ENCODE measurements around the gene MRPL24. TPM values are rescaled to one million over a fixed set of nuclear protein-coding genes. Genes with fewer than 3 reads are reported as not detected.
A peak's percentile ranks its signal among the peaks of the same experiment; 100 is the strongest.

Gene MRPL24
- total and polyA plus RNA-seq, 2 of the 13 experiments (the other 11 are each of a cell fraction or from before 2014, with no cell fraction given), result 38.1 to 42.9 TPM

DNA sequence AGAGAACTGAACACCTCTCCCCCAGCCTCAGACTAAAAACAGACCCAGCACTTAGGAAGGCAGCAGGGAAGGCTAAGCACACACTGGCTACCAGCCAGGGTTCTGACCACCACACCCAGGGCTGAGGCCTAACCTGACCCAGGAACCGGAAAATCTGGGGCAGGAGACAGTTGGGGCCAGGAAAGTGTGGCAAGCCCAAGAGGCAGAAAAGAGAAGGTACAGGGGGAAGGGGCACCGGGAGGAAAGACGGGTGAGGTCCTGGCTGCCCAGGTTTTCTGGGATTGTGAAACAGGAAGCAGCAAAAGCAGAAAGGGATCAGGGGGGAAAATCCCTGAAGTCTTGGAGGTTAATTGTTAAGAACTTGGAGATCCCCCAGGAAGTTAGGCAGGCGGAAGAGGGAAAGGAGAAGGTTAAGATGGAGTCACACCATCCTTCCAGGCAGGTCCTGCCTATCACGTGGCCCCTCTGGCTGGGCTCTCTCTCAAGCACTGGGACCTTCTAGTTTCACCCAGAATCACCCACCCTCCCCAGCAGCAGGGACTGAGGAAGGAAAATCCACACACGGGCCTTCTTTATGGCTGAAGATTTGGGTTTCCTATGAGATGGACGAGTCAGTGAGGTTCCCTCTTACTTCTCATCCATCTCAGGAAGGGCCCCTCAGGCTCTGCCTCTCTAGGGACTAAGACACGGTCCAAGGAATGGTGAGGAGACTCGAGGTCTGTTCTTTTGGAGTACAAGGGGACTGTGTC is 8.0 kb upstream of the MRPL24 start (continued):
- TF ChIP-seq, protein P1, sequence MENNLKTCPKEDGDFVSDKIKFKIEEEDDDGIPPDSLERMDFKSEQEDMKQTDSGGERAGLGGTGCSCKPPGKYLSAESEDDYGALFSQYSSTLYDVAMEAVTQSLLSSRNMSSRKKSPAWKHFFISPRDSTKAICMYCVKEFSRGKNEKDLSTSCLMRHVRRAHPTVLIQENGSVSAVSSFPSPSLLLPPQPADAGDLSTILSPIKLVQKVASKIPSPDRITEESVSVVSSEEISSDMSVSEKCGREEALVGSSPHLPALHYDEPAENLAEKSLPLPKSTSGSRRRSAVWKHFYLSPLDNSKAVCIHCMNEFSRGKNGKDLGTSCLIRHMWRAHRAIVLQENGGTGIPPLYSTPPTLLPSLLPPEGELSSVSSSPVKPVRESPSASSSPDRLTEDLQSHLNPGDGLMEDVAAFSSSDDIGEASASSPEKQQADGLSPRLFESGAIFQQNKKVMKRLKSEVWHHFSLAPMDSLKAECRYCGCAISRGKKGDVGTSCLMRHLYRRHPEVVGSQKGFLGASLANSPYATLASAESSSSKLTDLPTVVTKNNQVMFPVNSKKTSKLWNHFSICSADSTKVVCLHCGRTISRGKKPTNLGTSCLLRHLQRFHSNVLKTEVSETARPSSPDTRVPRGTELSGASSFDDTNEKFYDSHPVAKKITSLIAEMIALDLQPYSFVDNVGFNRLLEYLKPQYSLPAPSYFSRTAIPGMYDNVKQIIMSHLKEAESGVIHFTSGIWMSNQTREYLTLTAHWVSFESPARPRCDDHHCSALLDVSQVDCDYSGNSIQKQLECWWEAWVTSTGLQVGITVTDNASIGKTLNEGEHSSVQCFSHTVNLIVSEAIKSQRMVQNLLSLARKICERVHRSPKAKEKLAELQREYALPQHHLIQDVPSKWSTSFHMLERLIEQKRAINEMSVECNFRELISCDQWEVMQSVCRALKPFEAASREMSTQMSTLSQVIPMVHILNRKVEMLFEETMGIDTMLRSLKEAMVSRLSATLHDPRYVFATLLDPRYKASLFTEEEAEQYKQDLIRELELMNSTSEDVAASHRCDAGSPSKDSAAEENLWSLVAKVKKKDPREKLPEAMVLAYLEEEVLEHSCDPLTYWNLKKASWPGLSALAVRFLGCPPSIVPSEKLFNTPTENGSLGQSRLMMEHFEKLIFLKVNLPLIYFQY (CRISPR knock-in tag; IDR thresholded peaks at IDR 0.05; ENCODE audit: borderline replicate concordance), result no peak
- TF ChIP-seq GPN1 (CRISPR knock-in tag; IDR thresholded peaks at IDR 0.05; ENCODE audit: borderline replicate concordance), result no peak
- no peak for TF ChIP-seq STAT5B (CRISPR knock-in tag; IDR thresholded peaks at IDR 0.05)
- 0 out of 2 replicates have a peak, but pooled peaks have one; percentile 34 for TF ChIP-seq RBFOX2 (IDR thresholded peaks at IDR 0.05; ENCODE audit: low read depth, low read length)
- no peak for TF ChIP-seq NKX3-1 (CRISPR knock-in tag; IDR thresholded peaks at IDR 0.05)
- TF ChIP-seq ZNF430 (CRISPR knock-in tag; IDR thresholded peaks at IDR 0.05), result no peak
- TF ChIP-seq, protein P2, sequence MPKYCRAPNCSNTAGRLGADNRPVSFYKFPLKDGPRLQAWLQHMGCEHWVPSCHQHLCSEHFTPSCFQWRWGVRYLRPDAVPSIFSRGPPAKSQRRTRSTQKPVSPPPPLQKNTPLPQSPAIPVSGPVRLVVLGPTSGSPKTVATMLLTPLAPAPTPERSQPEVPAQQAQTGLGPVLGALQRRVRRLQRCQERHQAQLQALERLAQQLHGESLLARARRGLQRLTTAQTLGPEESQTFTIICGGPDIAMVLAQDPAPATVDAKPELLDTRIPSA (CRISPR knock-in tag; IDR thresholded peaks at IDR 0.05; ENCODE audit: borderline replicate concordance), result no peak
- no peak for TF ChIP-seq ZNF749 (CRISPR knock-in tag; IDR thresholded peaks at IDR 0.05; ENCODE audit: borderline replicate concordance)
- no peak for TF ChIP-seq SPEN (CRISPR knock-in tag; IDR thresholded peaks at IDR 0.05; ENCODE audit: low read depth)
- no peak for TF ChIP-seq ZNF780A (CRISPR knock-in tag; IDR thresholded peaks at IDR 0.05)
- TF ChIP-seq ZFP36 (IDR thresholded peaks at IDR 0.05; ENCODE audit: borderline replicate concordance, low read depth, low read length, partially characterized antibody), result no peak
- peak in 1 of 2 experiments; percentile 13; a peak in 3 of 4 replicates for TF ChIP-seq POLR2A (IDR thresholded peaks at IDR 0.05; ENCODE audit: insufficient read depth in 1 of 2, low read depth in 2 of 2, low read length in 2 of 2)
- TF ChIP-seq, protein P3, sequence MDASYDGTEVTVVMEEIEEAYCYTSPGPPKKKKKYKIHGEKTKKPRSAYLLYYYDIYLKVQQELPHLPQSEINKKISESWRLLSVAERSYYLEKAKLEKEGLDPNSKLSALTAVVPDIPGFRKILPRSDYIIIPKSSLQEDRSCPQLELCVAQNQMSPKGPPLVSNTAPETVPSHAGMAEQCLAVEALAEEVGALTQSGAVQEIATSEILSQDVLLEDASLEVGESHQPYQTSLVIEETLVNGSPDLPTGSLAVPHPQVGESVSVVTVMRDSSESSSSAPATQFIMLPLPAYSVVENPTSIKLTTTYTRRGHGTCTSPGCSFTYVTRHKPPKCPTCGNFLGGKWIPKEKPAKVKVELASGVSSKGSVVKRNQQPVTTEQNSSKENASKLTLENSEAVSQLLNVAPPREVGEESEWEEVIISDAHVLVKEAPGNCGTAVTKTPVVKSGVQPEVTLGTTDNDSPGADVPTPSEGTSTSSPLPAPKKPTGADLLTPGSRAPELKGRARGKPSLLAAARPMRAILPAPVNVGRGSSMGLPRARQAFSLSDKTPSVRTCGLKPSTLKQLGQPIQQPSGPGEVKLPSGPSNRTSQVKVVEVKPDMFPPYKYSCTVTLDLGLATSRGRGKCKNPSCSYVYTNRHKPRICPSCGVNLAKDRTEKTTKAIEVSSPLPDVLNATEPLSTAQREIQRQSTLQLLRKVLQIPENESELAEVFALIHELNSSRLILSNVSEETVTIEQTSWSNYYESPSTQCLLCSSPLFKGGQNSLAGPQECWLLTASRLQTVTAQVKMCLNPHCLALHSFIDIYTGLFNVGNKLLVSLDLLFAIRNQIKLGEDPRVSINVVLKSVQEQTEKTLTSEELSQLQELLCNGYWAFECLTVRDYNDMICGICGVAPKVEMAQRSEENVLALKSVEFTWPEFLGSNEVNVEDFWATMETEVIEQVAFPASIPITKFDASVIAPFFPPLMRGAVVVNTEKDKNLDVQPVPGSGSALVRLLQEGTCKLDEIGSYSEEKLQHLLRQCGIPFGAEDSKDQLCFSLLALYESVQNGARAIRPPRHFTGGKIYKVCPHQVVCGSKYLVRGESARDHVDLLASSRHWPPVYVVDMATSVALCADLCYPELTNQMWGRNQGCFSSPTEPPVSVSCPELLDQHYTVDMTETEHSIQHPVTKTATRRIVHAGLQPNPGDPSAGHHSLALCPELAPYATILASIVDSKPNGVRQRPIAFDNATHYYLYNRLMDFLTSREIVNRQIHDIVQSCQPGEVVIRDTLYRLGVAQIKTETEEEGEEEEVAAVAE (CRISPR knock-in tag; IDR thresholded peaks at IDR 0.05; ENCODE audit: borderline replicate concordance), result no peak; the same call in 1 of the 2 replicates
- TF ChIP-seq, protein P4, sequence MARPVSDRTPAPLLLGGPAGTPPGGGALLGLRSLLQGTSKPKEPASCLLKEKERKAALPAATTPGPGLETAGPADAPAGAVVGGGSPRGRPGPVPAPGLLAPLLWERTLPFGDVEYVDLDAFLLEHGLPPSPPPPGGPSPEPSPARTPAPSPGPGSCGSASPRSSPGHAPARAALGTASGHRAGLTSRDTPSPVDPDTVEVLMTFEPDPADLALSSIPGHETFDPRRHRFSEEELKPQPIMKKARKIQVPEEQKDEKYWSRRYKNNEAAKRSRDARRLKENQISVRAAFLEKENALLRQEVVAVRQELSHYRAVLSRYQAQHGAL (CRISPR knock-in tag; IDR thresholded peaks at IDR 0.05; ENCODE audit: not compliant biosample characterization), result no peak
- TF ChIP-seq ZFP82 (CRISPR knock-in tag; IDR thresholded peaks at IDR 0.05; ENCODE audit: borderline replicate concordance), result no peak
- TF ChIP-seq CREB1 (IDR thresholded peaks at IDR 0.05), result no peak
- TF ChIP-seq CREB1 (CRISPR knock-in tag; IDR thresholded peaks at IDR 0.05), result no peak
- TF ChIP-seq, protein P5, sequence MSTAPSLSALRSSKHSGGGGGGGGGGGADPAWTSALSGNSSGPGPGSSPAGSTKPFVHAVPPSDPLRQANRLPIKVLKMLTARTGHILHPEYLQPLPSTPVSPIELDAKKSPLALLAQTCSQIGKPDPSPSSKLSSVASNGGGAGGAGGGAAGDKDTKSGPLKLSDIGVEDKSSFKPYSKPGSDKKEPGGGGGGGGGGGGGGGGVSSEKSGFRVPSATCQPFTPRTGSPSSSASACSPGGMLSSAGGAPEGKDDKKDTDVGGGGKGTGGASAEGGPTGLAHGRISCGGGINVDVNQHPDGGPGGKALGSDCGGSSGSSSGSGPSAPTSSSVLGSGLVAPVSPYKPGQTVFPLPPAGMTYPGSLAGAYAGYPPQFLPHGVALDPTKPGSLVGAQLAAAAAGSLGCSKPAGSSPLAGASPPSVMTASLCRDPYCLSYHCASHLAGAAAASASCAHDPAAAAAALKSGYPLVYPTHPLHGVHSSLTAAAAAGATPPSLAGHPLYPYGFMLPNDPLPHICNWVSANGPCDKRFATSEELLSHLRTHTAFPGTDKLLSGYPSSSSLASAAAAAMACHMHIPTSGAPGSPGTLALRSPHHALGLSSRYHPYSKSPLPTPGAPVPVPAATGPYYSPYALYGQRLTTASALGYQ (CRISPR knock-in tag; IDR thresholded peaks at IDR 0.05), result no peak

All from HepG2 (cell line).